ENCODE results near the gene TBC1D2. TPM values are rescaled to one million over a fixed set of nuclear protein-coding genes. Genes with fewer than 3 reads are reported as not detected.

The TBC1D2 gene
- total and polyA plus RNA-seq, 2 of the 4 experiments (the other 2 are of a cell fraction) = 36.9 to 62.7 TPM

DNA sequence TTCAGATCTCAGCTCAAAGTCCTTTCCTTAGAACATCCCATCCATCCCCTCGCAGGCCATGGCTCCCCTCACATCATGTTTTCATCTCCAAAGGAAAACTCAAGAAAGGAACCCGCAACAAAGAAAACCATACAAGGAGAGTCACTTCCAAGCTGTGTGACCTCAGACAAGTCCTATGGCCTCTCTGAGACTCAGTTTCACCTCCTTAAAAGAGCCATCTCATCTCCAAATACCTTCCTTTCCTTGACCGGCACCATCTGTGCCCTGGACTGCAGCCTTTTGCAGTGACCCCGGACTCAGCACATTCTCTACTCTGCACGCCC lies 73.7 kb downstream of the TBC1D2 start:
- CTCF ChIA-PET = no interaction called here

More for the DNA sequence above, 73.7 kb downstream of the TBC1D2 start:
- no peak for DNase-seq
- no peak overlapping the region for H2BK120ac ChIP-seq (ENCODE audit: low read depth, low read length)
- no peaks in the 10 kb centered on the region for H4K20me1 ChIP-seq (ENCODE audit: insufficient read depth, low read length)
- H3K4me3 ChIP-seq (ENCODE audit: insufficient read depth, low read depth, low read length) = no peak overlapping the region
- intact Hi-C loops (cut with micrococcal nuclease) (no loop called here), in situ Hi-C loops (cut with MboI; ENCODE audit: low sequenced_read_pairs) (no loop called here), dilution Hi-C loops (cut with HindIII; ENCODE audit: low sequenced_read_pairs, unreplicated experiment) (no loop called here)
- POLR2A ChIA-PET (ENCODE audit: unreplicated experiment) = no interaction called here
- H3K14ac ChIP-seq (replicated peaks; ENCODE audit: low read depth, low read length) = no peak overlapping the region
- H4K91ac ChIP-seq (ENCODE audit: insufficient read depth, low read depth, low read length) = no peak overlapping the region
- no peak for ATAC-seq (ENCODE audit: low read depth)
- H2BK15ac ChIP-seq (ENCODE audit: low read depth, low read length) = no peak overlapping the region
- TF ChIP-seq USF2 (IDR thresholded peaks at IDR 0.05; ENCODE audit: low read depth, low read length) = no peak
- TF ChIP-seq RCOR1 (IDR thresholded peaks at IDR 0.05; ENCODE audit: insufficient replicate concordance, low read length) = no peak
- TF ChIP-seq POLR2A (IDR thresholded peaks at IDR 0.05; ENCODE audit: low read depth, low read length) = no peak
- no peak for TF ChIP-seq MXI1 (IDR thresholded peaks at IDR 0.05; ENCODE audit: borderline replicate concordance, low read depth, low read length)
- no peak for TF ChIP-seq CHD1 (IDR thresholded peaks at IDR 0.05; ENCODE audit: low read depth, low read length)
- TF ChIP-seq ELK1 (IDR thresholded peaks at IDR 0.05; ENCODE audit: borderline replicate concordance, low read depth, low read length) = no peak
- no peak overlapping the region for H3K9ac ChIP-seq (ENCODE audit: low read depth, low read length)
- H3K4me1 ChIP-seq (ENCODE audit: control insufficient read depth, insufficient read depth, low read length) = no peaks in the 10 kb centered on the region
- H2AFZ ChIP-seq (replicated peaks; ENCODE audit: low read length, poor library complexity) = no peak overlapping the region
- H3K27ac ChIP-seq (ENCODE audit: insufficient read depth, low read length) = no peak overlapping the region
- 86% methylated on average over 2 of the region's 5 CpGs; no CpG with 5 or more reads in 1 of the 2 experiments for WGBS, 2 experiments (ENCODE audit: extremely low coverage in 2 of 2, insufficient read length in 1 of 2)
- H3K9me1 ChIP-seq (ENCODE audit: insufficient read depth, low read length) = 0 out of 2 replicates have a peak, but pooled peaks cover 5% of the 10 kb centered on the region
- no peak overlapping the region for H3K18ac ChIP-seq (ENCODE audit: low read depth, low read length)
- H4K8ac ChIP-seq (ENCODE audit: low read depth in 2 of 2, low read length in 2 of 2) = no peak overlapping the region
- H3K23ac ChIP-seq (ENCODE audit: low read depth, low read length) = no peak overlapping the region
- H2AK5ac ChIP-seq (ENCODE audit: low read depth, low read length) = no peak overlapping the region
- no TSS peak for BruUV-seq (replicated peaks)
- H3K27me3 ChIP-seq (ENCODE audit: control insufficient read depth, insufficient read depth, low read length) = peaks cover 1% of the 10 kb centered on the region
- H3K56ac ChIP-seq (ENCODE audit: extremely low read depth, insufficient read depth, low read length) = no peak overlapping the region
- no peaks in the 10 kb centered on the region for H3K79me1 ChIP-seq (ENCODE audit: low read depth in 1 of 2, low read length in 2 of 2)
- H4K5ac ChIP-seq (ENCODE audit: low read depth, low read length) = no peak overlapping the region
- no peaks in the 10 kb centered on the region for H3K36me3 ChIP-seq (ENCODE audit: control insufficient read depth, insufficient read depth, low read length)
- no peaks in the 10 kb centered on the region for H3K9me3 ChIP-seq (ENCODE audit: control insufficient read depth, insufficient read depth, low read length)
- no peak overlapping the region for H3K4ac ChIP-seq (ENCODE audit: low read depth, low read length)
- H2AK9ac ChIP-seq (replicated peaks; ENCODE audit: low read depth, low read length, poor library complexity) = no peak overlapping the region
- H2BK5ac ChIP-seq (ENCODE audit: low read depth, low read length, poor library complexity, severe bottlenecking) = no peak overlapping the region
- H2BK20ac ChIP-seq (ENCODE audit: low read depth, low read length) = no peak overlapping the region
- H3K4me2 ChIP-seq (ENCODE audit: low read depth, low read length) = no peak overlapping the region

Data from IMR-90 (cell line).